Measurements from ENCODE around the gene DEFB112.

- TF ChIP-seq CTBP1 (IDR thresholded peaks at IDR 0.05; ENCODE audit: borderline replicate concordance) (no peak), PKNOX1 (IDR thresholded peaks at IDR 0.05) (no peak), BHLHE40 (IDR thresholded peaks at IDR 0.05; ENCODE audit: borderline replicate concordance) (no peak), FOXK2 (IDR thresholded peaks at IDR 0.05) (no peak), ARNT (IDR thresholded peaks at IDR 0.05) (no peak)
Measured at GRCh38 chr6:50021894-50022293, 27.8 kb downstream of the DEFB112 start, which contains the start of gene DEFB110.

All from HEK293T (cell line).